Panc1 (cell line): ENCODE data around the gene ZNF281. TPM values are rescaled to one million over a fixed set of nuclear protein-coding genes. Genes with fewer than 3 reads are reported as not detected.
"Not testable (repeated sequence)": the region's sequence is repeated elsewhere in the genome, so short reads cannot be mapped to it uniquely, and the experiment has no call there.

Experiments used
- ATAC-seq: fragments of 200-7000 bp; cut with Tn5 transposase; 2 replicates; pipeline ENCODE4 v1.9.1; 2020; ENCODE audit warnings: mild to moderate bottlenecking, moderate library complexity
- BruUV-seq: library from RNA; stranded (reverse); fragments of 400-500 nt; replicated peaks from 2 replicates; lab custom pipeline; 2021; lab: Mats Ljungman, UMichigan
- CTCF ChIA-PET: fragments of 300-600 bp; sonication (Branson Sonifier 250); formaldehyde crosslinking; loops from one replicate; lab custom pipeline; 2022; ENCODE audit warnings: antibody characterized with exemption; lab: Charles Lee
- POLR2A ChIA-PET: fragments of 300-600 bp; sonication (Branson Sonifier 250); formaldehyde crosslinking; loops from one replicate; lab custom pipeline; 2022; ENCODE audit warnings: antibody characterized with exemption; lab: Charles Lee
- DNase-seq: peaks from one replicate; pipeline ENCODE4 v3.0.0-alpha.2; 2010; ENCODE audit warnings: low read depth, low spot score
- H3K27ac ChIP-seq: 2 replicates; pipeline ENCODE4 v1.5.1; 2011; ENCODE audit warnings: mild to moderate bottlenecking, low read length, inconsistent platforms
- H3K27me3 ChIP-seq: fragments of 200-500 bp; sonication (Bioruptor generic); 2 replicates; pipeline ENCODE4 v1.6.0; 2014; ENCODE audit warnings: low read length, inconsistent platforms; ENCODE audit not compliant: control insufficient read depth, insufficient read depth
- H3K36me3 ChIP-seq: fragments of 200-500 bp; sonication (Bioruptor generic); 2 replicates; pipeline ENCODE4 v1.5.1; 2014; ENCODE audit warnings: inconsistent platforms, mild to moderate bottlenecking, low read length, moderate library complexity; ENCODE audit not compliant: control insufficient read depth, insufficient read depth
- H3K4me1 ChIP-seq: 2 replicates; pipeline ENCODE4 v1.5.1; 2011; ENCODE audit warnings: inconsistent platforms, mild to moderate bottlenecking, low read length, moderate library complexity; ENCODE audit not compliant: control insufficient read depth, insufficient read depth
- H3K4me3 ChIP-seq, 2 experiments: 2 replicates each; pipeline ENCODE4 v1.5.1; 2011 to 2012; ENCODE audit warnings: low read depth in 2 of 2, low read length in 2 of 2, mild to moderate bottlenecking in 2 of 2, inconsistent platforms in 1 of 2, moderate library complexity in 1 of 2
- H3K9me3 ChIP-seq: fragments of 200-500 bp; sonication (Bioruptor generic); 2 replicates; pipeline ENCODE4 v1.5.1; 2014; ENCODE audit warnings: low read depth, mild to moderate bottlenecking, inconsistent platforms, low read length, moderate library complexity; ENCODE audit not compliant: control insufficient read depth, insufficient read depth
- CTCF ChIP-seq: fragments of 450-650 bp; IDR thresholded peaks from 2 replicates; pipeline ENCODE4 v1.5.1; 2017; ENCODE audit warnings: mild to moderate bottlenecking
- POLR2AphosphoS5 ChIP-seq: IDR thresholded peaks from 2 replicates; pipeline ENCODE4 v1.6.1; 2012; ENCODE audit warnings: mild to moderate bottlenecking, low read depth, low read length, moderate library complexity
- REST ChIP-seq, 2 experiments: IDR thresholded peaks; 2 replicates each; pipeline ENCODE4 v1.6.1; 2011 to 2012; ENCODE audit warnings: low read depth in 2 of 2, control low read depth in 1 of 2, low read length in 1 of 2, mild to moderate bottlenecking in 1 of 2, moderate library complexity in 1 of 2; ENCODE audit not compliant: insufficient read depth in 1 of 2
- SIN3A ChIP-seq: IDR thresholded peaks from 2 replicates; pipeline ENCODE4 v1.6.1; 2012; ENCODE audit warnings: low read depth, mild to moderate bottlenecking, low read length, moderate library complexity, borderline replicate concordance; ENCODE audit not compliant: insufficient read depth
- TCF7L2 ChIP-seq: IDR thresholded peaks from 2 replicates; pipeline ENCODE4 v1.6.1; 2011; ENCODE audit warnings: mild to moderate bottlenecking, low read depth, low read length, inconsistent platforms
- in situ Hi-C: cut with HindIII; loops from 2 replicates; pipeline ENCODE4 v1.10.0; 2016; ENCODE audit warnings: low sequenced_read_pairs, low pct_unique_long_range_greater_than_20kb
- intact Hi-C: fragments of 100-400 bp; cut with micrococcal nuclease; formaldehyde crosslinking; loops from one replicate; pipeline ENCODE4 v1.10.0; 2022; ENCODE audit not compliant: unreplicated experiment
- total RNA-seq: library from RNA; stranded (reverse); gene quantifications from one replicate; pipeline ENCODE4 v1.2.1, GENCODE V29; 2021; ENCODE audit not compliant: unreplicated experiment

The ZNF281 gene
- total RNA-seq, 1 experiment from 2014 or later = 34.2 TPM

GRCh38 chr1:200442023-200442422, 32.2 kb upstream of the ZNF281 start:
- ATAC-seq (no peak), DNase-seq (no peak)
- H3K9me3 ChIP-seq = no peaks in the 10 kb centered on the region
- no peaks in the 10 kb centered on the region for H3K27me3 ChIP-seq
- H3K36me3 ChIP-seq = no peaks in the 10 kb centered on the region
- H3K27ac ChIP-seq = no peak overlapping the region
- CTCF ChIA-PET = no interaction called here
- no peaks in the 10 kb centered on the region; the same call in 1 of the 2 replicates for H3K4me1 ChIP-seq
- TF ChIP-seq TCF7L2 = no peak
- no peak for TF ChIP-seq POLR2AphosphoS5
- TF ChIP-seq REST (IDR thresholded peaks at IDR 0.05; ENCODE audit: insufficient read depth in 1 of 2, low read depth in 2 of 2, low read length in 1 of 2) = no peak
- no peak for TF ChIP-seq CTCF
- no peak for TF ChIP-seq SIN3A
- intact Hi-C loops (no loop called here), in situ Hi-C loops (no loop called here)
- no peak overlapping the region for H3K4me3 ChIP-seq
- POLR2A ChIA-PET = interaction anchor here (0.6 kb wide), 1 partner anchor 69 kb away, joined by 3 read pairs; no protein-coding TSS in a partner anchor
- no TSS peak for BruUV-seq

GRCh38 chr1:200438911-200439310, 29.1 kb upstream of the ZNF281 start:
- TF ChIP-seq REST (IDR thresholded peaks at IDR 0.05; ENCODE audit: insufficient read depth in 1 of 2, low read depth in 2 of 2, low read length in 1 of 2) = no peak
- TF ChIP-seq CTCF = no peak
- TF ChIP-seq SIN3A = no peak
- no peak for TF ChIP-seq TCF7L2
- TF ChIP-seq POLR2AphosphoS5 = no peak
- no peaks in the 10 kb centered on the region for H3K27me3 ChIP-seq
- no TSS peak for BruUV-seq
- no peak for DNase-seq
- in situ Hi-C loops = no loop called here
- H3K36me3 ChIP-seq = no peaks in the 10 kb centered on the region
- ChIA-PET CTCF (no interaction called here), POLR2A (interaction anchor here (0.7 kb wide), 1 partner anchor 58 kb away, joined by 3 read pairs; no protein-coding TSS in a partner anchor)
- no peak overlapping the region for H3K4me3 ChIP-seq
- H3K27ac ChIP-seq = no peak overlapping the region
- intact Hi-C loops = no loop called here
- H3K9me3 ChIP-seq = no peaks in the 10 kb centered on the region
- H3K4me1 ChIP-seq = no peaks in the 10 kb centered on the region; the same call in 1 of the 2 replicates
- ATAC-seq = no peak

- H3K27ac ChIP-seq, CTCF ChIA-PET, H3K4me3 ChIP-seq, ATAC-seq, H3K4me1 ChIP-seq, H3K36me3 ChIP-seq, H3K27me3 ChIP-seq, in situ Hi-C loops, intact Hi-C loops, BruUV-seq, H3K9me3 ChIP-seq, DNase-seq: not testable (repeated sequence)
- POLR2A ChIA-PET = interaction anchor here (0.7 to 0.9 kb wide), 2 partner anchors 23 to 57 kb away, joined by 3 to 7 read pairs; no protein-coding TSS in a partner anchor
These were observed 28.6 kb upstream of the ZNF281 start for GRCh38 chr1:200438413-200438812.
